Measurements from ENCODE around the gene CETP.

DNA sequence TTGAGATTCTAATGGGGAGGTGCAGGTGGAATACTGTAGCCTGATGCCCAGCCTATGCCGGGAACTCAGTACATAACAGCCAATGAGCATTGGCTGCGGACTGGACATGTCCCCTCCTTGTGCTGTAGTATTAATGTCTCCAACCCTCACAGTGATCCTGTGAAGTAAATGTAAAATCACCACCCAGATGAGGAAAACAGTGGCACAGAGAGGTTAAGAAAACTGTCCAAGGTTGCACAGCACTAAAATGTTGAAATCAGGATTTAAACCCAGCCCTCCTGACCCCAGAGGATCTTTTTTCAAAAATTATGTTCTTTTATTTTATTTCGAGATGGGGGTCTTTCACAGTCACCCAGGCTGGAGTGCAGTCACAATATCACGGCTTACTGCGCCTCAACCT lies 35.5 kb downstream of the CETP start:
- TF ChIP-seq, protein P1, sequence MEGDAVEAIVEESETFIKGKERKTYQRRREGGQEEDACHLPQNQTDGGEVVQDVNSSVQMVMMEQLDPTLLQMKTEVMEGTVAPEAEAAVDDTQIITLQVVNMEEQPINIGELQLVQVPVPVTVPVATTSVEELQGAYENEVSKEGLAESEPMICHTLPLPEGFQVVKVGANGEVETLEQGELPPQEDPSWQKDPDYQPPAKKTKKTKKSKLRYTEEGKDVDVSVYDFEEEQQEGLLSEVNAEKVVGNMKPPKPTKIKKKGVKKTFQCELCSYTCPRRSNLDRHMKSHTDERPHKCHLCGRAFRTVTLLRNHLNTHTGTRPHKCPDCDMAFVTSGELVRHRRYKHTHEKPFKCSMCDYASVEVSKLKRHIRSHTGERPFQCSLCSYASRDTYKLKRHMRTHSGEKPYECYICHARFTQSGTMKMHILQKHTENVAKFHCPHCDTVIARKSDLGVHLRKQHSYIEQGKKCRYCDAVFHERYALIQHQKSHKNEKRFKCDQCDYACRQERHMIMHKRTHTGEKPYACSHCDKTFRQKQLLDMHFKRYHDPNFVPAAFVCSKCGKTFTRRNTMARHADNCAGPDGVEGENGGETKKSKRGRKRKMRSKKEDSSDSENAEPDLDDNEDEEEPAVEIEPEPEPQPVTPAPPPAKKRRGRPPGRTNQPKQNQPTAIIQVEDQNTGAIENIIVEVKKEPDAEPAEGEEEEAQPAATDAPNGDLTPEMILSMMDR (conservative IDR thresholded peaks at IDR 0.05; ENCODE audit: low read depth, low read length) = no peak
- TF ChIP-seq EZH2phosphoT487 (IDR thresholded peaks at IDR 0.05; ENCODE audit: borderline replicate concordance, low read length) = no peak
- no peak for TF ChIP-seq EZH2 (IDR thresholded peaks at IDR 0.05; ENCODE audit: low read length, unreplicated experiment)

All from PC-3 (cell line).